HG02571 (cell line): Measurements from ENCODE around the gene NDC1.

Source experiments
- ATAC-seq: cut with Tn5 transposase; IDR thresholded peaks from one replicate; pipeline ENCODE4 v1.9.1; 2021; ENCODE audit warnings: mild to moderate bottlenecking, moderate library complexity; ENCODE audit not compliant: unreplicated experiment

Gene NDC1

DNA sequence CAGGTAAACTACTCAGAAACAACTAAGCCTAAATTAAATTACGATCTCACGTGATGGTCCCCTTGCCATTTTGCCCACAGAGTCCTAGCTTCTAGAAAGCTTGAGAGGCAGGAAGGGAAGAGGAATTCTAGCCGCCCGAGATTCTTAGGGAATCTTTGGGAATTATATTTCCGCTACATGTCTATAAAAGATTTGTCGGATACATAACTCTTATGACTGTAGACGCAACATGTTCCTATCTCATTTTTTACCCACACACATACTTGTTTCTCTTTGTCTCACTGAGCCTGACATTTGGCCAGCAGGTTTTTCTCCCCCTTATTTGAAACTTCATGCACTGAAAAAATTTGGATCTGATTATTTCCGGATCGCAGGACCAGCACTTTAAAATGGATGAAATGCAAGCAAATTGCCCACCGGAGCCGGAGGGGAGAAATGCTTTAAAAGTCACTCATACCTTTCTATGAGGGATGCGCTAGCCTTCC, 104.6 kb downstream of the NDC1 start:
- no peak for ATAC-seq

DNA sequence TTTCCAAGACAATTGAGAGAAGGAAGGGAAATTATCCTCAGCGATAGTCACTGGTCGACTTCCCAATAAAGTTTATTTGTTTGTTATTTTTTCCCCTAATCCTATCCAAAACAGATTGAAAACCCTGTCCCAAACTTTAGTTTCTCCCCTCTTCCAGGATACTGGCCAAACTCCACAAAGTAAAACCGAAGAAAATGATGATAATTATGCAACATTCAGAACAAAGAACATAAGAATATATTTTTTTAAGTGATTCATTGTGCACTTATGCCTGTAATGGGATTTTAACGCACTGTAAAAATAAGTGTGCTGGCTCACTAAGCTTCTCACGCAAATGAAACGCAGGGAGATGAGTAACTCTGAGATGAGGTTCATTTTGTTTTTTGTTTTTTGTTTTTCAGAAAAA, 105.2 kb downstream of the NDC1 start:
- no peak for ATAC-seq

DNA sequence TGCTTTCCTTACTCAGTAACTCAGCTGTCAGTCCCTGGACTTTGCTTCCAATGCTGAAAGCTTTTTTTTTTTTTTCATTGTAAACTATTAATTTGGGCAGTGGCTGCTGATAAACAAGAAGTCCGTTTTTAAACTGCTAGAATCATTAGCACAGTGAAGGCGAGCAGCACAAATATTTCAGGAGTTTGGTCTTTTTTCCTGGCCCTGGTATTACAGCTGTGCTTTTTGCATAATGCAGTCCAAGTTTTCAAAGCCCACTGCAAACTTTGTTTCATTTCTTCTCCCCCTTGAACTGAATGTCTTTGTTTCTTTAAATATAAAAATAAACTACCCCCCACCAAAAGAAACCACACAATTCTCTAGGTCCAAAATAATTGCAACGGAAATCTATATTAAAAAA, 105.7 kb downstream of the NDC1 start:
- ATAC-seq = no peak

DNA sequence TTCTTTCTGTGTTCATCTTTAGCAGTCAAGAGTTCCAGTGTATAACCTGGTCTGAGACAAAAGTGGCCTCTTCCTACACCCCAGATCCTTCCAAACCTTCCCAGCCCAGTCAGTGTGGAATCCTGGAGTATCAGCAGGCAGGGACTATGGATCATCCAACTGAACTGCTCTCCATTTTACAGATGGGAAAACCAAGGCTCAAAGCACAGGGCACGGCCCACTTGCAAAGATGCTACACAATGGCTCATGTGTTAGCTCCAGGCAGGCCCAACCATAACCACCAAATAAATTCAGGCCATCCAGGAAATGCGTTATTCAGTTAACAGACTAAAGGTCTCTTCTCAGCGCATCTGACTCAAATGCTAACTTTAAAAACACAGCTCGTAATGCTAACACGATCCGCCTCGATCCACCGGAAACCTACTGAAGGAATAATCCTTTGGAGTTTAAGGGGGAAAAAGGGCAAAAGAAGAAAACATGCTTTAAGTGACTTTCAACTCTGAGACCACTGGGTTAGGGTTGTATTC, 106.3 kb downstream of the NDC1 start:
- no peak for ATAC-seq

DNA sequence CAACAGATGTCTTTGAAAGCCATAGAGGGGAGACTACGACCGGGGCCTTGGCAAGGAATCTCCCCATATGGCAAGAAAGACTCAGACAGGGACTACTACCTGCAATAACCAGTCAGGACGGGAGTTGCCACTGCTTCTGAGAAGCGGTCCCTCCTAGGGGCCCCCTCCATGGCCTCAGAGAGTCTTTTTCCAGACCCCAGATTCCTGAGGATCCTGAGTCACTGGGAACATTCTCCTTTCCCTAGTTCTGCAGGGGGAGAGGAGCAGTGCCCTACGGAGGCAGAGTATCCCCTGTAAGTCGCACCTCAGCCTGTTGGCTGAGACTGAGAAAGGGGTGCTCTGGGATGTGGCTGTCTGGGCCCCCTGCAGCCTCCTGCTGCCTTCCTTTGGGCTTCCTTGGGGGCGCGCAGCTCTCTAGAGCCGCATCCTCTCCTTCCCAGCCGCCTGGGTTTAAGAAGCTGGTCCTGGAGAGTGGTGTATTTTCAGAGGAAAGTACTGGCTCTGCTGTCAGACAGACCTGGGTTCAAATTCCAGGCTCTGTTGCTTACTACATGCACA, 107.0 kb downstream of the NDC1 start:
- no peak for ATAC-seq

DNA sequence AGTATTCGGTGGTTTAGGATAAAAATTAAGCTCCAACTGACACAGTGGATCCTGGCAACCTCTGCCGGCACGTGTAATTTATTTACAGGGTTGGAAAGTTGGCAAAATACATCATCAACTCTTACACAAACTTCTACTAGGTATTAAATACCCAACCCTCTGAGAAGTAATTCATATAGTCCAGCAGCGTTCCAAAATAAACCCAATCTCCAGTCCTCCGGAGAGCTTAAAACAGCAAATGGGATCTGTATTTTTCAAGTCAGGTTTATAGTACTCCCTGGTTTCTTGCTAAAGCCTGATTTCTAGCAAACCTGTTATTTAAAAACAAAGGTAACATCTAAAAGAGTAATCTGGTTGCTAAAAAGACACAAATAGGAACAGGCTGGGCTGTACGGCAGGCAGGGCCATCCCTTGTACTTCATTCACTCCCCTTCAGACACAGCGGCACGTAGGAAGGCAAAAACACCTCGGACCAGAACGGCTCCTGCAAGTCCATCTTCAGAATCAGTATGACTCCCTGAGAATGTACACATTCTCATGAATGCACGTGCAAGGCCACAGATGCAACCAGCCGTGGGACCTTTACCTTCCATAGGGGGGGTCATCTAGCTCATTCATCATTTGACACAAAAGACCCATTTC, 107.8 kb downstream of the NDC1 start:
- no peak for ATAC-seq

DNA sequence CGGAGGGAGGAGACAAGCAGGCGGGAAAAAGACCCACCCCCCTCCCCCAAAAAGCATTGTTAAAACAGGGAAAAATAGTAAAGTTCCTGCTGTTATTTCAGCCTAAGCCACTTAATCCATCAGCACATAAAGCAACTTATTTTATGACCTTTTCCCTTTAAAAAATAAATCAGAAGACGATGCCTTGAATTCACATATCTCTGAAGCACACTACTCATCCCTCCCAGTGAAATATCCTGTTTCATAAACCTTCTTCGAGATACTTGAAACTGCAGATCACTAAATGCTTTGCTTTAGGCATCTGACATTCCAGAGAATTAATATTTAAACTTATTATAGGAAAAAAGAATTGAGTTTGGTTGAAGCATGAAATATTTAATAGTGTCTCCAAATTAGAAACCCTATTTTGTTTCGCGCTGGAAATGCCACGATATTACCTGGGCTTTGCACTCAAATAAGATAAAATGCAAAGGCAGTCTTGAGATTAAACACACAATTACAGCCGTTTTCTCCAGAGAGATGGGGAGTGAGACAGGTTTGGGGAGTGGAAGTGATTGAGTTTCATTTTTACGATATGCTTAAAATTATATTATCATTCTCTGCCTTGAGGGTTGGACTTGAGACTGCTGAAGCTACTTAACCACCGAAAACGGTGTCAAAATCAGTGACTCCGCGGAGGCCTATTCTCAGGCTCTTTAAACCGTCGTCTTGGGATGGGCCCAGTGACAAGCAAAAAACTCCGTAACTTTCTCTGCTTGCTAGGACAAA, 108.5 kb downstream of the NDC1 start:
- no peak for ATAC-seq

DNA sequence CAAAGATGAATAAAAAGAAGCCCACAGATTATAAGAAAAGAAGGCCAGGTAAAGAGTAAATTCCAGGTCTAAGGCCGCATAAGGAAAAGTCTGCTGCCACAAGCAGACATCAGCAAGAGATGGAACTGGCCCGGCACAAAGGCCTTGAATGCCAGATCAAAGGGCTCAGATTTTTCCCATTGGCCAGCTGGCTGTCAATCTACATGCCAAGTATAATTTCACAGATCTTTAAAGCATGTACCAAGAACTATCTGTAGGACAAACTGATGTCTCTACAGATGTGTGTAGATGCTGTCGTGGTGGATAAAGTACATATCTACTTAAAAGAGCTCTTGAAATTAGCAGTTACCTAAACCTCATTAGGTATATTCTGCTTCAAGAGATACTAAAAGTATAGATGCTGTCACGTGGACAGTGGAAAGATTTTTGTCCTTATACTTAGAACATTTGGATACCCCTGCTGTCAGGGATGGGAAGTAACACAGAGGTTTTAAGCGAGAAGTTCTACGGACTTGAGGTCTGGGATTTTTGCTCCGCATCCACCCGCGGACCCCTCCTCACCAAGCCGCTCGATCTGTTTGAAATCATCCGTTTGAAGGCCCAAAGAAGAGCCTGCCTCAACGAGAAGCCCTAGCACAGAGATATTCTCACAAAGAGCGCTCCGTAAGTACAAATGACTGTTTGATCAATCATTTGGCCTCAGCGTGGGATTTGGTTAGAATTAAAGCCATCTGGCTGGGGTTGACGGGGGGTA, 109.2 kb downstream of the NDC1 start:
- no peak for ATAC-seq

DNA sequence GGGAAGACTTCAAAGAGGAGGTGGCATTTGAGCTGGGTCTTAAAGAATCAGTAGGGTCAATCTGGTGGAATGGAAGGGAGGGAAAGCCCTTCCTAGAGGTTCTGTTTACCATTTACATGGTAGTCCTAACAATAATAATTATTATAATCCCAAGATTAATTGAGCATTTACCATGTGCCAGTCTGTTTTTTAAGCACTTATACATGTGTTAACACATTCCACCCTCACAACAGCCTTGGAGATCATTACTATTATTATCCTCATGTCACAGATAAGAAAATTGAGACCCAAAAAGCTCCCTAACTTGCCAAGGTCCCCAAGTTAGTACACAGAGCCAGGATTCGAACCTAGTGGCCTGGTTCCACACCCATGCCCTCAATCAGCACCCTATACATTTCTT, 109.9 kb downstream of the NDC1 start:
- no peak for ATAC-seq

DNA sequence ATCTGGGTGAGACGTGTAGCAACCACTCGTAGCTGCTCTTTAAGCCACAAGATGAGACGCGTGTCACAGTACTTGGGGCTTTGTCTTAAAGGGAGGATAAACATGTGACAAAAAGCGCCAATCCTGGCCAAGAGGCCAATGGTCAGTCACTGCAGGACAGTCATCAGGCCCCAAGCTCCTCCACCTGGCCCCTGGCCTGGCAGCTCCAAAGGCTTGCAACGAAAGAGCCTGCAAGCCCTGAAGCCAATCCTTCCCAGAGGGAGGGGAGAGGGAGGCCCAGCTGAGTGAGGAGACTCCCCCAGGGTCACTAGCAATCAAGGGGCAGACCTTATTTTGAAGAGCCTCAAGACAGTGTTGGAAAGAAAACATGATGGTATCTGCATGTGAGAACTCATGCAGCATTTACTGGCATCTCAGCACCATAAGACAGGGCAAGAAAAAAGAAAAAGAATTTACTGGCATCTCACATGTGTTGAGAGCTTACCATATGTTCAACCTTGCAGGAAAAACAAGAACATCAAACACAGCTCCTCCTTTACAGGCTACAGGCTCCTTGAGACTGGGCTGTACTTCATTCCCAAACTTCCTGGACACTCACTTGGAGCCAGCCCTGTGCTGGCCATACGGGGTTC, 110.5 kb downstream of the NDC1 start:
- no peak for ATAC-seq

DNA sequence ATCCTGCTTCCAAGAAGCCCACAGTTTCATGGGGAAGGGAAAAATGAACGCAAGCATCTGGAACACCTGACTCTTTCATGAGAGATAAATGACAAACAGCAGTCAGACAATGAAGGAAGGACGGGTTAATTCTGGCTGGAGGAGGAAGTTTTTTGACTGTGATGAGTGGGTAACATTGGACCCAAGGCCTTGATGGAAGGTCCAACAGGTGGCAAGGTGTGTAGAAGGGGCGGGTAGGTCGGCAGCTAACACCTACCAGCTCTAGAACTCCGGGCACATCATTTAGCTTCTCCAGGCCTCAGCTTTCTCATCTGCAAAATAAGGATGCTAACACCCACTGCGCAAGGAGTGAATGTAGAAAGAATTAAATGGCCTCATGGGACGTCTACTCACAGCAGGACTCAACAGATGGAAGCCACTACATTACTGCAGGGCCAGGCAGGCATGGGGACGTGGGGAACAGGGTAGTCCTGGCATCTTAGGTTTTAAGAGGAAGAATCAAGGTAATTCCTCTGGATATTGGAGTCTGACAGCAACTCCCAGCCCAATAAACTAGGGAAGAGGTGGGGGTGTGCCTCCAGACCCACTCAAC, 112.0 kb downstream of the NDC1 start:
- ATAC-seq = no peak

DNA sequence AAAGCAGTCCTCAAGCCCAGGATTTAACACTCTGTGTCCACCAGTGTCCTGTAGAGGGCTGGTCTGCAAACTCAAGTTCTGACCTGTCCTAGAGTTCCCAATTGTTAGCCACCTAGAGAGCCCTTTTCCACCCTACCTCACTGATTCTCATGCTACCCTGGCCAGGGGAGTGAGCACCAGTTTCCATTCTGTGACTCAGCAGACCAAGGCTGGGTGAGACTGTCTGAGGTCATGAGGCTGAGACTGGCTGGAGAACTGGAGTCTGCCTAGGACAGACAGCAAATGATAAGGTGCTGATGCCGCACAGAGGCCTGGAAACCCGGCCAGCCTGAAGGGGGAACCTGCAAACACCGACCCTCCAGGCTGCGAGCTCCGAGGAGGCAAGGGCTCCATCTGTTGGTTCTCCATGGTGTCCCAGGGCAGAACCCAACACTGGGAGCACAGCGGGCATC, 112.8 kb downstream of the NDC1 start:
- ATAC-seq = no peak

DNA sequence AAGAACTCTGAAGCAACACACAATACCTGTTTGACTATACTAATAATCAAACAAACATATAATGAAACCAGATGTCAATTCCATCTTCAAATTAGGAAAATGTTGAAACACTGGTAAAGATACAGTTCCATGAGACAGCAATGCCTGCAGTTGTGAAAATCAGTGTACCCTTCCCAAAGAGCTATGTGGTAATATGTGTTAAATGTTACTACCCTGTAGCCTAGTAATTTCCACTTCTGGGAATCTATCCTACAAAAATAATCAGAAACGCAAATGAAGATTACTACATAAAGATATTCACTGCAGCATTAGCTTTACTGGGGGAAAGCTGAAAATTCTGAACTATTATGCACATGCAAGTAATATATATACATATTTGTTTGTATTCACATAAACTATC, 116.1 kb downstream of the NDC1 start:
- no peak for ATAC-seq

DNA sequence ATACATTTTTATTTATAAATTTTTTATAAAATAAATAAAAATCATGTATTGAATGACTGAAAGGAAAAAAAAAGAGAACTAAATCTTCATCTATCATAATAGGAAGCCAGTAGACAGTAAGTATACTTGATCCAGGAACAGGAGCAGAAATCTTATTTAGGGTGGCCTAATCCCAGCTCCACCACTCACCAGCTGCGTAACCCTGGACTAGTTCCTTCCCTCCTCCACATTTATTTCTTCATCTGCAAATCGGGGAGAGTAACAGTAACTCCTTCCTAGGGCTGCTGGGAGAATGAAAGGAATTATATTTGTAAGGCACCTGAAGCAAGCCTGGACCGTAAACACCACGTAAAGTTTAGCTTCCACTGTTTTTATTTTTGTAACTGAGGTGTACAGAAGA, 117.0 kb downstream of the NDC1 start:
- ATAC-seq = no peak

DNA sequence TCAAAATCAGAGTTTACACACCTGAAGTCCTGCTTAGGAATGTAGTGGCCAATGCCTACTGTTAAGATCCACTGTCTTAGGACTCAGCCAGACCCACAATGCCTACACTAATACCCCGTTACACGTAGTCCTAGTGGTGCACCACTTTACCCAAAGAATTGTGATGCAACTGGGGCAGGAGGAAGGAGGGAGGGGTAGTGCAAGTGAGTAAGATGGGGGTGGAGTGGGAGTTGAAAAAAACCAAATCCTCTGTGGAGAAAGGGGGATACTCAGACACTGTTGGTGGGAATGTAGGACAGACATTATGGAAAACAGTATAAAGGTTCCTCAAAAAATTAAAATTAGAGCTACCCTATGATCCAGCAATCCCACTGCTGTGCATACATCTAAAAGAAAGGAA, 118.6 kb downstream of the NDC1 start:
- no peak for ATAC-seq

DNA sequence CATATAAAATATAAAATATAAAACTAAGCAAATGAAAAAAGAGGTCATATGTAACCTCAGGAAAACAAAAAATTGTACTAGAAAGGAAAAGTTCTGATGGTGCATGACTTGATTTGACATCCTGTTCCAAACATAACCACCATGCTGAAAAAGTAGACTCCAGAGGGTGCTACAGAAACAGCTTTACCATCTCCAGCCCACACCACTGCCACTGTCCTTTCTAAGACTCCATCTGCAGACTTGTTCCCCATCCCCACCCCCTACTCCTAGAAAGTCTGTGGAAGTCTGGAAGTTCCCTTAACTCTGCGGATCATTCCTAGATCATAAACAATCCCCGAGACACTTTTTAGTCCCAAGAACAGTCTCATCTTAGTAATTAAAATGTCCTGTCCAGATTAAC, 119.7 kb downstream of the NDC1 start:
- ATAC-seq = no peak

DNA sequence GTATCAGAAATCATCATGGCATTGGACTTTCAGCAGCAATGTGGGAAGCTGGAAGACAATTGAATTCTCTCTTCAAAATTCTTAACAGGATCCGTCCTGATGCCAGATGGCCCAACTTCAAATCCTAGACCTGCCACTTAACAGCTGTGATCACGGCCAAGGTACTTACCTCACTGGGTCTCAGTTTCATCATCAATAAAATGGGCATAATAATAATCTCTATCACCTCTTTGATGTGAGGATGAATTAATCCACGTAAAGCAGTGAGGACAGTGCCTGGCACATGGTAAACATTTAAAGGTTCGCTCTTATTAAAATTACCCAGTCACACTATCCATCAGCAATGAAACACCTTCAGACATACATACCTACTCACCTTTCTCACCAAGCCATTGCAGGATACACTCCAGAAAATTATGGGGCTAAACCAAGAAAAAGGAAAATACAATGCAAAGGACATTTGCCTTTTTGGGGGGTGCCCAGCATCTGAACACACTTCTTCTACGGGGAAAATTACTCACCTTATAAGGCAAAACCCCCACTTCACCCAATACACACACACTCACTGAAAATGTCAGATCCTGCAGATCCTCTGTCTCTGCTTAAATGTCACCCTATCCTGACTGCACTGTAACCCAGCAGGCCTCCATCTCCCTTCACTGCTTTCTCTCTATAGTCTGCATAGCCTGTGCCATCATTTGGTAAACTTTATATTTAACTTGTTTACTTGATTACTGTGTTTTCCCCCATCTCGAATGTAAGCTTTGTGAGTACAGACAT, 120.9 kb downstream of the NDC1 start:
- no peak for ATAC-seq

DNA sequence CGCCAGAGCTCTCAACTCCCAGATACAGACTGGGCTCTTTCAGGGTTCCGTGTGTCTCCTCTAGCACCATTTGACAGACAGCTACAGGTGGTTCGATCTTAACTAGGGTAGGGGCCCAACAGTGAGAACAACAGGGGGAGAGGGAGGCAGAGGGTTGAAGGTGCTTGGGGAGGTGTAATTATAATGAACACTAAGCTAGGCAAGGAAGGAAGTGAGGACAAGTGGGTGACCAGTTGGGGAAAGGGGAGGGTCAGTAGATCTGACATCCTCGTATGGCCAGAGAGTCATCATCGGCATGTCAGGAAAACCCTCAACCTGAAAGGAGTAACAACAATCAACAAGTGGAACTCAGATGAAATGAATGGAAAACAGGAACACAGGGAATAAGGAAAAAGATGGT, 121.9 kb downstream of the NDC1 start:
- ATAC-seq = no peak

DNA sequence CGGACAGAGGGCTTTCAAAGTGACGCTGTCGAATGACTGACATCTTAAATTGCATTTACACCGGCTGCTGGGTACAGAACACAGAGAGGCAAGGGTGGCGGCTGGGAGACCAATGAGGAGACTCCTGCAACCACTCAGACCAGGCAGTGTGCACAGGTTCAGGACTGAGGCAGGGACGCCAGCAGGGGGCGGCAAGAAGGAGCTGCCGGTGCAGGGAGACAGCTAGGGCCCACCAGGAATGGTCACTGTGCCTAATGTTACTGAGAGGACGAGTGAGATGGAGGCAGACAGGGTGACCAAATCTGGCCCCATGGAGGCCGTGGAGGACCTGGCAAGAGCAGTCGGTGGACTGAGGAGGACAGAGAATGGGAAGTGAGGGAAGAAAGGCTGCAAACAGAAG, 122.6 kb downstream of the NDC1 start:
- no peak for ATAC-seq
